ENCODE measurements around the gene CDADC1. TPM values are rescaled to one million over a fixed set of nuclear protein-coding genes. Genes with fewer than 3 reads are reported as not detected.
"Not testable (repeated sequence)": the region's sequence is repeated elsewhere in the genome, so short reads cannot be mapped to it uniquely, and the experiment has no call there.

The CDADC1 gene
- total and polyA plus RNA-seq, 4 donors = 3.0 to 6.1 (median 4.5) TPM

DNA sequence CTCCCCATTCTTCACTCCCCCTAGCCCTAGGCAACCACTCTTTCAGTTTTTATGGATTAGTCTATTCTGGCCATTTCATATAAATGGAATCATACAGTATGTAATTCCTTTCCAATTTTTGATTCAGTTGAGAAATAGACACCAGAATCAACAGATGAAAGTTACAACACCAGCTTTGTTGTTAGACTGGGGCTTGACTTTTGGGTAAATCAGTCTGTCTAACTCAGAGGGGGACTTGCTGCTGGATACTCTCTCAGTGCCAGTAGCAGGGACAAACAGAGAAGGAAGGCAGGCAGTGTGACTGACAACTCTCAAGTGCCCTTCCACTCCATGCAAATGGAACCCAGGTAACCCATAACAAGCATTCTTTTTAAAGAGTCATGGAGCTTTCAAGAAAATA, 40.7 kb downstream of the CDADC1 start:
- H3K36me3 ChIP-seq (ENCODE audit: control insufficient read depth in 4 of 4, insufficient read depth in 3 of 4, low read depth in 1 of 4, low read length in 3 of 4) = peaks cover 0 to 2% (median 0%) of the 10 kb centered on the region in 4 donors
- H3K27me3 ChIP-seq (ENCODE audit: control insufficient read depth in 4 of 4, insufficient read depth in 4 of 4, low read length in 3 of 4) = no peaks in the 10 kb centered on the region
- H3K4me3 ChIP-seq (ENCODE audit: low read depth in 1 of 3, low read length in 3 of 3) = no peak overlapping the region
- no peak for TF ChIP-seq TAF1 (conservative IDR thresholded peaks at IDR 0.05)
- no peak for TF ChIP-seq HNF4G (IDR thresholded peaks at IDR 0.05)
- no peak for TF ChIP-seq YY1 (IDR thresholded peaks at IDR 0.05)
- no peak for TF ChIP-seq JUND (IDR thresholded peaks at IDR 0.05)
- no peak for TF ChIP-seq HNF4A (conservative IDR thresholded peaks at IDR 0.05)
- TF ChIP-seq, protein P1, sequence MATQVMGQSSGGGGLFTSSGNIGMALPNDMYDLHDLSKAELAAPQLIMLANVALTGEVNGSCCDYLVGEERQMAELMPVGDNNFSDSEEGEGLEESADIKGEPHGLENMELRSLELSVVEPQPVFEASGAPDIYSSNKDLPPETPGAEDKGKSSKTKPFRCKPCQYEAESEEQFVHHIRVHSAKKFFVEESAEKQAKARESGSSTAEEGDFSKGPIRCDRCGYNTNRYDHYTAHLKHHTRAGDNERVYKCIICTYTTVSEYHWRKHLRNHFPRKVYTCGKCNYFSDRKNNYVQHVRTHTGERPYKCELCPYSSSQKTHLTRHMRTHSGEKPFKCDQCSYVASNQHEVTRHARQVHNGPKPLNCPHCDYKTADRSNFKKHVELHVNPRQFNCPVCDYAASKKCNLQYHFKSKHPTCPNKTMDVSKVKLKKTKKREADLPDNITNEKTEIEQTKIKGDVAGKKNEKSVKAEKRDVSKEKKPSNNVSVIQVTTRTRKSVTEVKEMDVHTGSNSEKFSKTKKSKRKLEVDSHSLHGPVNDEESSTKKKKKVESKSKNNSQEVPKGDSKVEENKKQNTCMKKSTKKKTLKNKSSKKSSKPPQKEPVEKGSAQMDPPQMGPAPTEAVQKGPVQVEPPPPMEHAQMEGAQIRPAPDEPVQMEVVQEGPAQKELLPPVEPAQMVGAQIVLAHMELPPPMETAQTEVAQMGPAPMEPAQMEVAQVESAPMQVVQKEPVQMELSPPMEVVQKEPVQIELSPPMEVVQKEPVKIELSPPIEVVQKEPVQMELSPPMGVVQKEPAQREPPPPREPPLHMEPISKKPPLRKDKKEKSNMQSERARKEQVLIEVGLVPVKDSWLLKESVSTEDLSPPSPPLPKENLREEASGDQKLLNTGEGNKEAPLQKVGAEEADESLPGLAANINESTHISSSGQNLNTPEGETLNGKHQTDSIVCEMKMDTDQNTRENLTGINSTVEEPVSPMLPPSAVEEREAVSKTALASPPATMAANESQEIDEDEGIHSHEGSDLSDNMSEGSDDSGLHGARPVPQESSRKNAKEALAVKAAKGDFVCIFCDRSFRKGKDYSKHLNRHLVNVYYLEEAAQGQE (IDR thresholded peaks at IDR 0.05) = no peak
- no peak for TF ChIP-seq NR2F2 (IDR thresholded peaks at IDR 0.05)
- TF ChIP-seq GABPA (IDR thresholded peaks at IDR 0.05 in 1 of 2, conservative IDR thresholded peaks at IDR 0.05 in 1 of 2) = no peak
- no peak for TF ChIP-seq FOXA1 (IDR thresholded peaks at IDR 0.05)
- no peak for TF ChIP-seq RXRA (IDR thresholded peaks at IDR 0.05)
- TF ChIP-seq, protein P2, sequence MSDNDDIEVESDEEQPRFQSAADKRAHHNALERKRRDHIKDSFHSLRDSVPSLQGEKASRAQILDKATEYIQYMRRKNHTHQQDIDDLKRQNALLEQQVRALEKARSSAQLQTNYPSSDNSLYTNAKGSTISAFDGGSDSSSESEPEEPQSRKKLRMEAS (IDR thresholded peaks at IDR 0.05) = no peak
- peaks cover 2 to 17% (median 10%) of the 10 kb centered on the region in 4 donors for H3K4me1 ChIP-seq (ENCODE audit: control insufficient read depth in 4 of 4, insufficient read depth in 4 of 4, low read length in 3 of 4)
- H3K9ac ChIP-seq (ENCODE audit: low read depth in 1 of 2, low read length in 2 of 2) = no peak overlapping the region
- DNase-seq (ENCODE audit: low spot score) = no peak
- H3K27ac ChIP-seq (ENCODE audit: low read depth in 1 of 2, low read length in 2 of 2) = no peak overlapping the region
- H3K9me3 ChIP-seq (ENCODE audit: control insufficient read depth in 4 of 4, low read length in 3 of 4) = no peaks in the 10 kb centered on the region

DNA sequence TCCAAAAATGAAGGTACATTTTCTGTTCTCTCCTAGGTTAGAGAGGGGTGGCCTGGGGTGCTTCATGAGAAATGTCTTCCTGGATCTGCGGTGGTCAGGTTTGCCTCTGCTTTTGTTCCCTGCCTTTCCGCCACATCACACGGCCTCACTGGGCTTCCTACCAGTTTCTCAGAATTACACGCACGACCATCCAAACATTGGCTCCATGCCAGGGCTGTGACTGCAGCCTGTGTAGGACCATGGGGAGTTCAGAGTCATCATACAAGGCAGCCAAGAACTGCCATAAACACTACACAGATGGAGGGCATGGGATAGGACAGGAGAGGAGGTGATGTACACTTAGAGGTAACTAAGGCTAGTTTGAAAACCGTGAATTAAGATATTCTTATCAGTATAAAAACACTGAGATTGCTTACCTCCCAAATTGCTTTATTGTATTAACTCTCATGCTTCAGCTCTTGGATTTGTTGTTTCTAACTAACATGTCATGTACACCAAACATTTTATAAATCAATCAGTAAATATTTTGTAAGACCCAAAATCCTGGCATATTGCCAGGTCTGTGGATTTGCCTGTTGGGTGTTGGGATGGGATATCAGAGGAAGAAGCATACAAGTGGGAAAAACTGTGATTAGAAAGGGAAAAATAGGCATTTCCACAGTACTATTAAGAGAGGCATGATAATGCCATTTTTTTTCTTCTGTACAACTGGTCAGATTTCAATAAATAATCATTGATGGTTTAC, 45.2 kb downstream of the CDADC1 start:
- Histone ChIP-seq H3K27me3 (ENCODE audit: control insufficient read depth in 4 of 4, insufficient read depth in 4 of 4, low read length in 3 of 4) (no peaks in the 10 kb centered on the region), H3K9me3 (ENCODE audit: control insufficient read depth in 4 of 4, low read length in 3 of 4) (no peaks in the 10 kb centered on the region), H3K36me3 (ENCODE audit: control insufficient read depth in 4 of 4, insufficient read depth in 3 of 4, low read depth in 1 of 4, low read length in 3 of 4) (no peaks in the 10 kb centered on the region), H3K4me1 (ENCODE audit: control insufficient read depth in 4 of 4, insufficient read depth in 4 of 4, low read length in 3 of 4) (peaks cover 0 to 17% (median 9%) of the 10 kb centered on the region in 4 donors), H3K4me3 (ENCODE audit: low read depth in 1 of 3, low read length in 3 of 3) (no peak overlapping the region), H3K9ac (ENCODE audit: low read depth in 1 of 2, low read length in 2 of 2) (no peak overlapping the region), H3K27ac (ENCODE audit: low read depth in 1 of 2, low read length in 2 of 2) (no peak overlapping the region)
- WGBS = 37% methylated on average over 6 of the region's 6 CpGs
- DNase-seq (ENCODE audit: low spot score) = no peak
- TF ChIP-seq GABPA (IDR thresholded peaks at IDR 0.05 in 1 of 2, conservative IDR thresholded peaks at IDR 0.05 in 1 of 2) (no peak), SP1 (IDR thresholded peaks at IDR 0.05) (peak; percentile 28), TAF1 (conservative IDR thresholded peaks at IDR 0.05) (no peak), EGR1 (IDR thresholded peaks at IDR 0.05; ENCODE audit: low read depth in 2 of 2) (no peak), HNF4A (conservative IDR thresholded peaks at IDR 0.05) (no peak), YY1 (IDR thresholded peaks at IDR 0.05) (no peak)
- TF ChIP-seq, protein P3, sequence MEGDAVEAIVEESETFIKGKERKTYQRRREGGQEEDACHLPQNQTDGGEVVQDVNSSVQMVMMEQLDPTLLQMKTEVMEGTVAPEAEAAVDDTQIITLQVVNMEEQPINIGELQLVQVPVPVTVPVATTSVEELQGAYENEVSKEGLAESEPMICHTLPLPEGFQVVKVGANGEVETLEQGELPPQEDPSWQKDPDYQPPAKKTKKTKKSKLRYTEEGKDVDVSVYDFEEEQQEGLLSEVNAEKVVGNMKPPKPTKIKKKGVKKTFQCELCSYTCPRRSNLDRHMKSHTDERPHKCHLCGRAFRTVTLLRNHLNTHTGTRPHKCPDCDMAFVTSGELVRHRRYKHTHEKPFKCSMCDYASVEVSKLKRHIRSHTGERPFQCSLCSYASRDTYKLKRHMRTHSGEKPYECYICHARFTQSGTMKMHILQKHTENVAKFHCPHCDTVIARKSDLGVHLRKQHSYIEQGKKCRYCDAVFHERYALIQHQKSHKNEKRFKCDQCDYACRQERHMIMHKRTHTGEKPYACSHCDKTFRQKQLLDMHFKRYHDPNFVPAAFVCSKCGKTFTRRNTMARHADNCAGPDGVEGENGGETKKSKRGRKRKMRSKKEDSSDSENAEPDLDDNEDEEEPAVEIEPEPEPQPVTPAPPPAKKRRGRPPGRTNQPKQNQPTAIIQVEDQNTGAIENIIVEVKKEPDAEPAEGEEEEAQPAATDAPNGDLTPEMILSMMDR (IDR thresholded peaks at IDR 0.05; ENCODE audit: low read depth, low read length, missing input control) = no peak

DNA sequence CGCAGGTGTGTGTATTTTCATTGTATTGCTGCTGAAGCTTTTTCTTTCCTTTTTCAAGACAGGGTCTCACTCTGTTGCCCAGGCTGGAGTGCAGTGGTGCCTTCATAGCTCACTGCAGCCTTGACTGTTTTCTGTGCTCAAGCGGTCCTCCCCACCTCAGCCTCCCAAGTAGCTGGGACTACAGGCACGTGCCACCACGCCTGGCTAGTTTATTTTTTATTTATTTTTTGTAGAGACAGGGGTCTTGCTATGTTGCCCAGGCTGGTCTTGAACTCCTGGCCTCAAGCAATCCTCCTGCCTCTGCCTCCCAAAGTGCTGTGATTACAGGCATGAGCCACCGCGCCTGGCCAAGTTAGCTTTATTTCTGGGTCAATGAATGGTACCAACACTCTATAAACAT, 47.0 kb downstream of the CDADC1 start:
- DNase-seq (ENCODE audit: low spot score); H3K9ac ChIP-seq (ENCODE audit: low read depth in 1 of 2, low read length in 2 of 2); H3K4me3 ChIP-seq (ENCODE audit: low read depth in 1 of 3, low read length in 3 of 3); H3K27me3 ChIP-seq (ENCODE audit: control insufficient read depth in 4 of 4, insufficient read depth in 4 of 4, low read length in 3 of 4); H3K9me3 ChIP-seq (ENCODE audit: control insufficient read depth in 4 of 4, low read length in 3 of 4); H3K27ac ChIP-seq (ENCODE audit: low read depth in 1 of 2, low read length in 2 of 2); H3K36me3 ChIP-seq (ENCODE audit: control insufficient read depth in 4 of 4, insufficient read depth in 3 of 4, low read depth in 1 of 4, low read length in 3 of 4): not testable (repeated sequence)
- peaks cover 0 to 10% (median 4%) of the 10 kb centered on the region in 4 donors for H3K4me1 ChIP-seq (ENCODE audit: control insufficient read depth in 4 of 4, insufficient read depth in 4 of 4, low read length in 3 of 4)
- 98% methylated on average over 6 of the region's 6 CpGs for WGBS
